Sigmoid colon (tissue), 4 donors: ENCODE measurements around the gene COX8C.

Experiments used
- POLR2A ChIP-seq, 2 donors: fragments of 450-650 bp; IDR thresholded peaks; one replicate each; pipeline ENCODE4 v1.6.1; 2016; ENCODE audit warnings: antibody characterized with exemption in 2 of 2, mild to moderate bottlenecking in 2 of 2, moderate library complexity in 2 of 2
- POLR2AphosphoS5 ChIP-seq, 4 donors: sonication (generic); formaldehyde crosslinking; IDR thresholded peaks; one replicate each; pipeline ENCODE4 v1.6.1; 2017; ENCODE audit warnings: antibody characterized with exemption in 4 of 4
- TF ChIP-seq, protein P1 (sequence below), 4 experiments: fragments of 450-650 bp in 3 of 4; fragments of 200-600 bp in 1 of 4; IDR thresholded peaks; one replicate each; pipeline ENCODE4 v1.5.1; 2016 to 2019; ENCODE audit warnings: antibody characterized with exemption in 4 of 4, mild to moderate bottlenecking in 3 of 4, moderate library complexity in 2 of 4

DNA sequence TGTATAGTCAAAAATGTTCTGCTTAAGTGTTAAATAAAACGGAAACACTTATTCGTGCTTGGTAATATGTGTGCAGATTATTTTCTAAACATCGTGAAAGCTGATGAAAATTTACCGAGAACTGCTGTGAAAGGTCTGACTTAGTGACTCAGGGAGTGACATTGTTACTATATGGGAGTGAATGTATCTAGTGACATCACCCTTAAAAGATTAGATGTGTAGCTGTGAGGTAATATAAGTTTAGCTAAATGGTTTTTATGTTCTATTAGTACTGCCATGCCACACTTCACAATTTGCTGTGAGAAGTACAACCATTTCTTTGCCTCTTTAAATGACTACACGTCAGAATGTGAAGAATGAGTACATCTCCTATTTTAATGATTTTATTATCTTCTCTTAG lies 1.3 kb downstream of the COX8C start:
- no peak for TF ChIP-seq POLR2A (IDR thresholded peaks at IDR 0.05)
- TF ChIP-seq, protein P1, sequence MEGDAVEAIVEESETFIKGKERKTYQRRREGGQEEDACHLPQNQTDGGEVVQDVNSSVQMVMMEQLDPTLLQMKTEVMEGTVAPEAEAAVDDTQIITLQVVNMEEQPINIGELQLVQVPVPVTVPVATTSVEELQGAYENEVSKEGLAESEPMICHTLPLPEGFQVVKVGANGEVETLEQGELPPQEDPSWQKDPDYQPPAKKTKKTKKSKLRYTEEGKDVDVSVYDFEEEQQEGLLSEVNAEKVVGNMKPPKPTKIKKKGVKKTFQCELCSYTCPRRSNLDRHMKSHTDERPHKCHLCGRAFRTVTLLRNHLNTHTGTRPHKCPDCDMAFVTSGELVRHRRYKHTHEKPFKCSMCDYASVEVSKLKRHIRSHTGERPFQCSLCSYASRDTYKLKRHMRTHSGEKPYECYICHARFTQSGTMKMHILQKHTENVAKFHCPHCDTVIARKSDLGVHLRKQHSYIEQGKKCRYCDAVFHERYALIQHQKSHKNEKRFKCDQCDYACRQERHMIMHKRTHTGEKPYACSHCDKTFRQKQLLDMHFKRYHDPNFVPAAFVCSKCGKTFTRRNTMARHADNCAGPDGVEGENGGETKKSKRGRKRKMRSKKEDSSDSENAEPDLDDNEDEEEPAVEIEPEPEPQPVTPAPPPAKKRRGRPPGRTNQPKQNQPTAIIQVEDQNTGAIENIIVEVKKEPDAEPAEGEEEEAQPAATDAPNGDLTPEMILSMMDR (IDR thresholded peaks at IDR 0.05), result no peak
- no peak for TF ChIP-seq POLR2AphosphoS5 (IDR thresholded peaks at IDR 0.05)
